Endothelial cell of umbilical vein (primary cell): ENCODE data around the gene ALK. TPM values are rescaled to one million over a fixed set of nuclear protein-coding genes. Genes with fewer than 3 reads are reported as not detected.

Experiments
- BruUV-seq: library from RNA; stranded (reverse); fragments of 400-500 nt; replicated peaks from 2 replicates; lab custom pipeline; 2021; lab: Mats Ljungman, UMichigan
- CTCF ChIA-PET: fragments of 300-600, 350-600 bp; sonication (Branson Sonifier 250); formaldehyde crosslinking; loops from one replicate; lab custom pipeline; 2021; ENCODE audit warnings: antibody characterized with exemption, inconsistent platforms; lab: Charles Lee
- POLR2A ChIA-PET: fragments of 300-600, 350-600 bp; sonication (Branson Sonifier 250); formaldehyde crosslinking; loops from one replicate; lab custom pipeline; 2021; ENCODE audit warnings: antibody characterized with exemption, inconsistent platforms; lab: Charles Lee
- DNase-seq: peaks from one replicate; pipeline ENCODE4 v3.0.0-alpha.2; 2011; ENCODE audit warnings: low read depth, low spot score
- FAIRE-seq: peaks from 2 replicates; lab custom pipeline; 2011; peaks lifted over from hg19 to GRCh38; lab: Jason Lieb, UNC
- H2AFZ ChIP-seq: 2 replicates; pipeline ENCODE4 v1.6.0; 2012; ENCODE audit warnings: low read depth, low read length, control low read depth, inconsistent platforms
- H3K27ac ChIP-seq: 2 replicates; pipeline ENCODE4 v1.5.1; 2011; ENCODE audit warnings: low read depth, mild to moderate bottlenecking, control low read depth, low read length, moderate library complexity; ENCODE audit not compliant: insufficient read depth
- H3K27me3 ChIP-seq, 2 experiments: 2 replicates each; pipeline versions ENCODE4 v1.6.0 to v1.6.1; 2011; ENCODE audit warnings: low read length in 2 of 2, mixed read lengths in 1 of 2; ENCODE audit not compliant: control insufficient read depth in 2 of 2, insufficient read depth in 2 of 2
- H3K36me3 ChIP-seq, 2 experiments: 2 replicates in 1 of 2; 3 replicates in 1 of 2; pipeline ENCODE4 v1.5.1; 2011; ENCODE audit warnings: low read length in 2 of 2, mild to moderate bottlenecking in 1 of 2, moderate library complexity in 1 of 2; ENCODE audit not compliant: control insufficient read depth in 2 of 2, insufficient read depth in 2 of 2; ENCODE audit errors: extremely low read depth in 1 of 2
- H3K4me1 ChIP-seq: 3 replicates; pipeline ENCODE4 v1.5.1; 2011; ENCODE audit warnings: mild to moderate bottlenecking, low read length; ENCODE audit not compliant: control insufficient read depth, insufficient read depth; ENCODE audit errors: extremely low read depth
- H3K4me2 ChIP-seq: 2 replicates; pipeline ENCODE4 v1.6.1; 2011; ENCODE audit warnings: low read length, control low read depth, mixed read lengths; ENCODE audit not compliant: insufficient read depth
- H3K4me3 ChIP-seq, 3 experiments: fragments of 200-600 bp in 1 of 3; sonication (generic), shearing (Covaris generic) in 1 of 3; replicated peaks in 1 of 3; 2 replicates each; pipeline ENCODE4 v1.5.1; 2011 to 2016; ENCODE audit warnings: control low read depth in 3 of 3, low read length in 3 of 3, mild to moderate bottlenecking in 2 of 3, inconsistent platforms in 1 of 3, low read depth in 1 of 3, moderate library complexity in 1 of 3; ENCODE audit not compliant: insufficient read depth in 1 of 3
- H3K79me2 ChIP-seq: 2 replicates; pipeline ENCODE4 v1.6.0; 2012; ENCODE audit warnings: low read length, inconsistent platforms; ENCODE audit not compliant: control insufficient read depth, insufficient read depth
- H3K9ac ChIP-seq: replicated peaks from 2 replicates; pipeline ENCODE3; 2011; ENCODE audit warnings: low read length, control low read depth; ENCODE audit not compliant: insufficient read depth; ENCODE audit errors: extremely low read depth
- H3K9me1 ChIP-seq: replicated peaks from 3 replicates; pipeline ENCODE4 v1.6.0; 2011; ENCODE audit warnings: mild to moderate bottlenecking, low read length; ENCODE audit not compliant: control insufficient read depth, insufficient read depth; ENCODE audit errors: extremely low read depth
- H3K9me3 ChIP-seq: replicated peaks from 2 replicates; pipeline ENCODE4 v1.5.1; 2012; ENCODE audit warnings: low read length, inconsistent platforms; ENCODE audit not compliant: control insufficient read depth, insufficient read depth
- H4K20me1 ChIP-seq: replicated peaks from 2 replicates; pipeline ENCODE3; 2011; ENCODE audit warnings: mild to moderate bottlenecking, low read length; ENCODE audit not compliant: control insufficient read depth, insufficient read depth; ENCODE audit errors: extremely low read depth
- CTCF ChIP-seq, 2 donors: IDR thresholded peaks; 1 replicate in 1 of 2; 2 replicates in 1 of 2; pipeline ENCODE4 v1.5.1; 2011; ENCODE audit warnings: low read length in 2 of 2, mild to moderate bottlenecking in 2 of 2, moderate library complexity in 2 of 2, control low read depth in 1 of 2, inconsistent platforms in 1 of 2, low read depth in 1 of 2; ENCODE audit not compliant: insufficient read depth in 1 of 2; ENCODE audit errors: extremely low read depth in 1 of 2
- EZH2 ChIP-seq: IDR thresholded peaks from 2 replicates; pipeline ENCODE4 v1.6.1; 2012; ENCODE audit warnings: borderline replicate concordance, low read depth, mild to moderate bottlenecking, moderate library complexity, low read length, inconsistent platforms; ENCODE audit not compliant: severe bottlenecking
- FOS ChIP-seq: IDR thresholded peaks from 2 replicates; pipeline ENCODE4 v1.6.1; 2011; ENCODE audit warnings: mild to moderate bottlenecking, low read length, moderate library complexity, borderline replicate concordance; ENCODE audit not compliant: insufficient read depth
- GATA2 ChIP-seq: IDR thresholded peaks from 2 replicates; pipeline ENCODE4 v1.7.0; 2011; ENCODE audit warnings: low read depth, mild to moderate bottlenecking, moderate library complexity, mixed read lengths, low read length; ENCODE audit not compliant: insufficient read length, insufficient read depth
- JUN ChIP-seq: IDR thresholded peaks from 2 replicates; pipeline ENCODE4 v1.6.1; 2011; ENCODE audit warnings: borderline replicate concordance, low read depth; ENCODE audit not compliant: insufficient read length, insufficient read depth
- MAX ChIP-seq: IDR thresholded peaks from 2 replicates; pipeline ENCODE4 v1.6.1; 2011; ENCODE audit not compliant: insufficient read depth, insufficient read length
- MYC ChIP-seq: IDR thresholded peaks from one replicate; pipeline ENCODE4 v1.6.1; 2011; ENCODE audit warnings: mild to moderate bottlenecking, low read depth, low read length
- POLR2A ChIP-seq: IDR thresholded peaks from 2 replicates; pipeline ENCODE4 v1.6.1; 2012; ENCODE audit warnings: low read depth, mild to moderate bottlenecking, control low read depth, low read length
- POLR2AphosphoS5 ChIP-seq: IDR thresholded peaks from 2 replicates; pipeline ENCODE4 v1.6.1; 2012; ENCODE audit warnings: low read depth, mild to moderate bottlenecking, control low read depth, low read length, moderate library complexity; ENCODE audit not compliant: insufficient read depth
- dilution Hi-C: fragments of 300-500 bp; cut with MboI; formaldehyde crosslinking; loops from one replicate; pipeline ENCODE4 v1.15.0; 2019; ENCODE audit warnings: low sequenced_read_pairs; ENCODE audit not compliant: extremely low pct_ligation_motif_present
- intact Hi-C: fragments of 100-400 bp; cut with micrococcal nuclease; formaldehyde crosslinking; loops from one replicate; pipeline ENCODE4 v1.10.0; 2022
- polyA plus RNA-seq, 4 experiments: library from polyadenylated mRNA; depleted of rRNA in 3 of 4; stranded (reverse) in 3 of 4; unstranded in 1 of 4; fragments of >200 nt; gene quantifications; 2 replicates each; pipeline versions ENCODE4 v1.2.1 to v1.2.3, GENCODE V29; 2011 to 2012; ENCODE audit warnings: missing spikeins in 1 of 4
- total RNA-seq: library from RNA; stranded (reverse); gene quantifications from 2 replicates; pipeline ENCODE4 v1.2.3, GENCODE V29; 2021

The ALK gene
- total and polyA plus RNA-seq, 2 donors (not counting 3 experiments of a cell fraction or from before 2014, with no cell fraction given), result not detected

DNA sequence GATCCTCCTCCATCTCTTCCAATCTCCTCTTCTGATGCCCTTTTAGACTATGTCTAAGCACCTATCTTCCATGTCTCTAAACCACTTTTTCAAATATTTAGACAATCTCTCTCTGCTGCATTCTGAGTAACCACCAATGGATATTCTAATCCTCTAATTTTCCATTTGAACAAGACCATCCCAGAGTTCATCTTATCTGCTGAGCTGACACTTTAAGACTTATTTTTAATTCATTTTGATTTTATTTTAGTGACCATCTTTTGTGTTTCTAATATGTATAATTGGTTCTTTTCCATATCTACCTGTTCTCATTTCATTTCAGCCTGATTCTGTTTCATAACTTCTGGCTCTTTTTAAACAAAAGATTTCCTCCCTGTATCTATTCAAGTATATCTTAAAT is 436.3 kb downstream of the ALK start:
- no peak overlapping the region for H3K4me2 ChIP-seq
- H3K27ac ChIP-seq, result no peak overlapping the region
- no peaks in the 10 kb centered on the region for H3K9me1 ChIP-seq
- H3K4me1 ChIP-seq, result no peaks in the 10 kb centered on the region
- dilution Hi-C loops, result no loop called here
- H4K20me1 ChIP-seq, result no peaks in the 10 kb centered on the region
- no peak overlapping the region for H3K4me3 ChIP-seq
- H3K27me3 ChIP-seq, result no peaks in the 10 kb centered on the region
- BruUV-seq, result no TSS peak
- CTCF ChIA-PET, result no interaction called here
- H2AFZ ChIP-seq, result no peak overlapping the region
- intact Hi-C loops, result no loop called here
- FAIRE-seq (no peak), DNase-seq (no peak)
- no peak overlapping the region for H3K9ac ChIP-seq
- TF ChIP-seq EZH2 (no peak), JUN (no peak), POLR2A (no peak), POLR2AphosphoS5 (no peak), MYC (no peak), MAX (no peak), GATA2 (no peak), CTCF (IDR thresholded peaks at IDR 0.05; ENCODE audit: extremely low read depth in 1 of 2, insufficient read depth in 1 of 2, low read depth in 1 of 2, low read length in 2 of 2) (no peak), FOS (no peak)
- peaks cover 2% of the 10 kb centered on the region for H3K9me3 ChIP-seq
- no peaks in the 10 kb centered on the region for H3K79me2 ChIP-seq
- no peaks in the 10 kb centered on the region for H3K36me3 ChIP-seq
- POLR2A ChIA-PET, result no interaction called here
